Measurements from ENCODE around the gene CNEP1R1. TPM values are rescaled to one million over a fixed set of nuclear protein-coding genes. Genes with fewer than 3 reads are reported as not detected.

Gene CNEP1R1
- total and polyA plus RNA-seq, 10 of the 15 experiments (the other 5 are each of a cell fraction or from before 2014, with no cell fraction given), result 11.5 to 29.2 (median 15.6) TPM

DNA sequence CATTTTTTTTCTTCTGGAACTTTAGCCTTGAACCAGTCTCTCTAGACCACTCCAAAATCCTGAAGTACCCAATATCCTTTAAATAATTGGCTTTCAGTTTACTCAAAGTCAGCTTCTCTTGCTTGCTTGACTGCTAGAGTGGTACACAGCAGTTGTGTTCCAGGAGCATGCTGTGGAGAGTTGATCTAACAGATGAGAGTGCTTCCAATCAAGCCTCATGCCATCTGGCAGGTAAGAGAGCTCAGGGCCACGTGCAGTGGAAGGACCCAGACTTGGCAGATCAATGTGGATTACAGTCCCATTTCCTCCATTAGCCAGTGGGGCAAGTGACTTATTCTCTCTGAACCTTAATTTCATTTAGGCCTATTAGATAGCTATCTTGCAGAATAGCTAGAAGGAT, 15.7 kb downstream of the CNEP1R1 start (continued):
- TF ChIP-seq, protein P1, sequence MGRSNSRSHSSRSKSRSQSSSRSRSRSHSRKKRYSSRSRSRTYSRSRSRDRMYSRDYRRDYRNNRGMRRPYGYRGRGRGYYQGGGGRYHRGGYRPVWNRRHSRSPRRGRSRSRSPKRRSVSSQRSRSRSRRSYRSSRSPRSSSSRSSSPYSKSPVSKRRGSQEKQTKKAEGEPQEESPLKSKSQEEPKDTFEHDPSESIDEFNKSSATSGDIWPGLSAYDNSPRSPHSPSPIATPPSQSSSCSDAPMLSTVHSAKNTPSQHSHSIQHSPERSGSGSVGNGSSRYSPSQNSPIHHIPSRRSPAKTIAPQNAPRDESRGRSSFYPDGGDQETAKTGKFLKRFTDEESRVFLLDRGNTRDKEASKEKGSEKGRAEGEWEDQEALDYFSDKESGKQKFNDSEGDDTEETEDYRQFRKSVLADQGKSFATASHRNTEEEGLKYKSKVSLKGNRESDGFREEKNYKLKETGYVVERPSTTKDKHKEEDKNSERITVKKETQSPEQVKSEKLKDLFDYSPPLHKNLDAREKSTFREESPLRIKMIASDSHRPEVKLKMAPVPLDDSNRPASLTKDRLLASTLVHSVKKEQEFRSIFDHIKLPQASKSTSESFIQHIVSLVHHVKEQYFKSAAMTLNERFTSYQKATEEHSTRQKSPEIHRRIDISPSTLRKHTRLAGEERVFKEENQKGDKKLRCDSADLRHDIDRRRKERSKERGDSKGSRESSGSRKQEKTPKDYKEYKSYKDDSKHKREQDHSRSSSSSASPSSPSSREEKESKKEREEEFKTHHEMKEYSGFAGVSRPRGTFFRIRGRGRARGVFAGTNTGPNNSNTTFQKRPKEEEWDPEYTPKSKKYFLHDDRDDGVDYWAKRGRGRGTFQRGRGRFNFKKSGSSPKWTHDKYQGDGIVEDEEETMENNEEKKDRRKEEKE (IDR thresholded peaks at IDR 0.05), result no peak
- no peak for TF ChIP-seq ZBED1 (IDR thresholded peaks at IDR 0.05; ENCODE audit: borderline replicate concordance)
- TF ChIP-seq CEBPB (IDR thresholded peaks at IDR 0.05; ENCODE audit: borderline replicate concordance in 1 of 2, low read depth in 2 of 2, low read length in 2 of 2), result no peak
- no peak for TF ChIP-seq CHD4 (IDR thresholded peaks at IDR 0.05)
- TF ChIP-seq, protein P2, sequence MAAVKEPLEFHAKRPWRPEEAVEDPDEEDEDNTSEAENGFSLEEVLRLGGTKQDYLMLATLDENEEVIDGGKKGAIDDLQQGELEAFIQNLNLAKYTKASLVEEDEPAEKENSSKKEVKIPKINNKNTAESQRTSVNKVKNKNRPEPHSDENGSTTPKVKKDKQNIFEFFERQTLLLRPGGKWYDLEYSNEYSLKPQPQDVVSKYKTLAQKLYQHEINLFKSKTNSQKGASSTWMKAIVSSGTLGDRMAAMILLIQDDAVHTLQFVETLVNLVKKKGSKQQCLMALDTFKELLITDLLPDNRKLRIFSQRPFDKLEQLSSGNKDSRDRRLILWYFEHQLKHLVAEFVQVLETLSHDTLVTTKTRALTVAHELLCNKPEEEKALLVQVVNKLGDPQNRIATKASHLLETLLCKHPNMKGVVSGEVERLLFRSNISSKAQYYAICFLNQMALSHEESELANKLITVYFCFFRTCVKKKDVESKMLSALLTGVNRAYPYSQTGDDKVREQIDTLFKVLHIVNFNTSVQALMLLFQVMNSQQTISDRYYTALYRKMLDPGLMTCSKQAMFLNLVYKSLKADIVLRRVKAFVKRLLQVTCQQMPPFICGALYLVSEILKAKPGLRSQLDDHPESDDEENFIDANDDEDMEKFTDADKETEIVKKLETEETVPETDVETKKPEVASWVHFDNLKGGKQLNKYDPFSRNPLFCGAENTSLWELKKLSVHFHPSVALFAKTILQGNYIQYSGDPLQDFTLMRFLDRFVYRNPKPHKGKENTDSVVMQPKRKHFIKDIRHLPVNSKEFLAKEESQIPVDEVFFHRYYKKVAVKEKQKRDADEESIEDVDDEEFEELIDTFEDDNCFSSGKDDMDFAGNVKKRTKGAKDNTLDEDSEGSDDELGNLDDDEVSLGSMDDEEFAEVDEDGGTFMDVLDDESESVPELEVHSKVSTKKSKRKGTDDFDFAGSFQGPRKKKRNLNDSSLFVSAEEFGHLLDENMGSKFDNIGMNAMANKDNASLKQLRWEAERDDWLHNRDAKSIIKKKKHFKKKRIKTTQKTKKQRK (IDR thresholded peaks at IDR 0.05; ENCODE audit: low read depth, low read length), result no peak
- no peak for TF ChIP-seq HDGF (IDR thresholded peaks at IDR 0.05)
- TF ChIP-seq HDAC6 (IDR thresholded peaks at IDR 0.05; ENCODE audit: unreplicated experiment), result no peak
- TF ChIP-seq EP300 (IDR thresholded peaks at IDR 0.05; ENCODE audit: borderline replicate concordance in 1 of 2, control insufficient read depth in 1 of 2, low read depth in 2 of 2, low read length in 2 of 2), result no peak
- TF ChIP-seq, protein P3, sequence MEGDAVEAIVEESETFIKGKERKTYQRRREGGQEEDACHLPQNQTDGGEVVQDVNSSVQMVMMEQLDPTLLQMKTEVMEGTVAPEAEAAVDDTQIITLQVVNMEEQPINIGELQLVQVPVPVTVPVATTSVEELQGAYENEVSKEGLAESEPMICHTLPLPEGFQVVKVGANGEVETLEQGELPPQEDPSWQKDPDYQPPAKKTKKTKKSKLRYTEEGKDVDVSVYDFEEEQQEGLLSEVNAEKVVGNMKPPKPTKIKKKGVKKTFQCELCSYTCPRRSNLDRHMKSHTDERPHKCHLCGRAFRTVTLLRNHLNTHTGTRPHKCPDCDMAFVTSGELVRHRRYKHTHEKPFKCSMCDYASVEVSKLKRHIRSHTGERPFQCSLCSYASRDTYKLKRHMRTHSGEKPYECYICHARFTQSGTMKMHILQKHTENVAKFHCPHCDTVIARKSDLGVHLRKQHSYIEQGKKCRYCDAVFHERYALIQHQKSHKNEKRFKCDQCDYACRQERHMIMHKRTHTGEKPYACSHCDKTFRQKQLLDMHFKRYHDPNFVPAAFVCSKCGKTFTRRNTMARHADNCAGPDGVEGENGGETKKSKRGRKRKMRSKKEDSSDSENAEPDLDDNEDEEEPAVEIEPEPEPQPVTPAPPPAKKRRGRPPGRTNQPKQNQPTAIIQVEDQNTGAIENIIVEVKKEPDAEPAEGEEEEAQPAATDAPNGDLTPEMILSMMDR (IDR thresholded peaks at IDR 0.05 in 2 of 3, conservative IDR thresholded peaks at IDR 0.05 in 1 of 3; ENCODE audit: control insufficient read depth in 2 of 3, extremely low read depth in 1 of 3, insufficient read depth in 1 of 3, low read depth in 3 of 3, low read length in 3 of 3), result no peak
- no peak for TF ChIP-seq RAD51 (IDR thresholded peaks at IDR 0.05)
